ENCODE data around the gene TERT.

Gene TERT

GRCh38 chr5:1219098-1219767 lies 75.6 kb downstream of the TERT start:
- DNase-seq (ENCODE audit: low read depth) = no peak

GRCh38 chr5:1218351-1219080 lies 76.4 kb downstream of the TERT start:
- no peak for DNase-seq (ENCODE audit: low read depth)

GRCh38 chr5:1217596-1218206 lies 77.2 kb downstream of the TERT start:
- no peak for DNase-seq (ENCODE audit: low read depth)

GRCh38 chr5:1216918-1217295 lies 78.0 kb downstream of the TERT start:
- DNase-seq (ENCODE audit: low read depth) = no peak

GRCh38 chr5:1216211-1216917 lies 78.5 kb downstream of the TERT start:
- no peak for DNase-seq (ENCODE audit: low read depth)

GRCh38 chr5:1215320-1216096 lies 79.4 kb downstream of the TERT start:
- no peak for DNase-seq (ENCODE audit: low read depth)

GRCh38 chr5:1214936-1215220 lies 80.0 kb downstream of the TERT start:
- DNase-seq (ENCODE audit: low read depth) = no peak

GRCh38 chr5:1214163-1214935 lies 80.5 kb downstream of the TERT start:
- no peak for DNase-seq (ENCODE audit: low read depth)

- DNase-seq (ENCODE audit: low read depth) = no peak
Measured at GRCh38 chr5:1213508-1214162, 81.2 kb downstream of the TERT start.

GRCh38 chr5:1212881-1213280 lies 82.0 kb downstream of the TERT start:
- DNase-seq (ENCODE audit: low read depth) = no peak

GRCh38 chr5:1212271-1212670 lies 82.6 kb downstream of the TERT start:
- no peak for DNase-seq (ENCODE audit: low read depth)

- no peak for DNase-seq (ENCODE audit: low read depth)
Measured at GRCh38 chr5:1211701-1212100, 83.2 kb downstream of the TERT start.

- no peak for DNase-seq (ENCODE audit: low read depth)
Measured at GRCh38 chr5:1210832-1211251, 84.0 kb downstream of the TERT start.

GRCh38 chr5:1209896-1210776 lies 84.7 kb downstream of the TERT start:
- no peak for DNase-seq (ENCODE audit: low read depth)

GRCh38 chr5:1209489-1209852 lies 85.4 kb downstream of the TERT start:
- no peak for DNase-seq (ENCODE audit: low read depth)

- no peak for DNase-seq (ENCODE audit: low read depth)
Measured at GRCh38 chr5:1208743-1209488, 86.0 kb downstream of the TERT start.

GRCh38 chr5:1208221-1208742 lies 86.6 kb downstream of the TERT start:
- DNase-seq (ENCODE audit: low read depth) = no peak

- no peak for DNase-seq (ENCODE audit: low read depth)
Measured at GRCh38 chr5:1207555-1207954, 87.3 kb downstream of the TERT start.
